Endothelial cell (in vitro differentiated cells): ENCODE data around the gene DIP2A. TPM values are rescaled to one million over a fixed set of nuclear protein-coding genes. Genes with fewer than 3 reads are reported as not detected.

Experiments
- DNase-seq: peaks from one replicate; pipeline ENCODE4 v3.0.0; 2021; ENCODE audit warnings: low spot score
- H3K27ac Mint-ChIP-seq: one replicate; pipeline ENCODE4 v1.8.0; 2021; ENCODE audit warnings: mixed read lengths, inconsistent platforms; ENCODE audit not compliant: unreplicated experiment
- H3K27me3 Mint-ChIP-seq: one replicate; pipeline ENCODE4 v1.8.0; 2021; ENCODE audit warnings: mild to moderate bottlenecking, moderate library complexity, mixed read lengths, inconsistent platforms; ENCODE audit not compliant: unreplicated experiment
- H3K36me3 Mint-ChIP-seq: one replicate; pipeline ENCODE4 v1.8.0; 2021; ENCODE audit warnings: mild to moderate bottlenecking, low read depth, mixed read lengths, inconsistent platforms; ENCODE audit not compliant: unreplicated experiment
- H3K4me1 Mint-ChIP-seq: one replicate; pipeline ENCODE4 v1.8.0; 2021; ENCODE audit warnings: mild to moderate bottlenecking, mixed read lengths, inconsistent platforms; ENCODE audit not compliant: unreplicated experiment
- H3K4me3 Mint-ChIP-seq: one replicate; pipeline ENCODE4 v1.8.0; 2021; ENCODE audit warnings: mild to moderate bottlenecking, mixed read lengths, inconsistent platforms; ENCODE audit not compliant: unreplicated experiment
- H3K9me3 Mint-ChIP-seq: one replicate; pipeline ENCODE4 v1.8.0; 2021; ENCODE audit warnings: mixed read lengths, inconsistent platforms; ENCODE audit not compliant: unreplicated experiment
- CTCF ChIP-seq: fragments of 200-600 bp; sonication (generic); IDR thresholded peaks from one replicate; pipeline ENCODE4 v1.5.0; 2021; ENCODE audit warnings: antibody characterized with exemption; ENCODE audit not compliant: unreplicated experiment
- total RNA-seq: library from RNA; stranded (reverse); fragmentation: NEBNext Ultra II Directional; extraction: Animal tissue kit (Norgen Biotek cat#: 25700); gene quantifications from one replicate; pipeline ENCODE4 v1.2.1, GENCODE V29; 2021; ENCODE audit not compliant: unreplicated experiment

DIP2A gene
- total RNA-seq, 1 donor from 2014 or later = 80.2 TPM

- Mint-ChIP-seq H3K36me3 (peaks cover 46% of the 10 kb centered on the region), H3K9me3 (no peaks in the 10 kb centered on the region), H3K4me3 (no peak overlapping the region), H3K27me3 (peaks cover 6% of the 10 kb centered on the region), H3K27ac (no peak overlapping the region), H3K4me1 (peaks cover 4% of the 10 kb centered on the region)
- DNase-seq = no peak
- TF ChIP-seq CTCF = no peak
Measured at GRCh38 chr21:46538262-46538661, 79.6 kb downstream of the DIP2A start.

DNA sequence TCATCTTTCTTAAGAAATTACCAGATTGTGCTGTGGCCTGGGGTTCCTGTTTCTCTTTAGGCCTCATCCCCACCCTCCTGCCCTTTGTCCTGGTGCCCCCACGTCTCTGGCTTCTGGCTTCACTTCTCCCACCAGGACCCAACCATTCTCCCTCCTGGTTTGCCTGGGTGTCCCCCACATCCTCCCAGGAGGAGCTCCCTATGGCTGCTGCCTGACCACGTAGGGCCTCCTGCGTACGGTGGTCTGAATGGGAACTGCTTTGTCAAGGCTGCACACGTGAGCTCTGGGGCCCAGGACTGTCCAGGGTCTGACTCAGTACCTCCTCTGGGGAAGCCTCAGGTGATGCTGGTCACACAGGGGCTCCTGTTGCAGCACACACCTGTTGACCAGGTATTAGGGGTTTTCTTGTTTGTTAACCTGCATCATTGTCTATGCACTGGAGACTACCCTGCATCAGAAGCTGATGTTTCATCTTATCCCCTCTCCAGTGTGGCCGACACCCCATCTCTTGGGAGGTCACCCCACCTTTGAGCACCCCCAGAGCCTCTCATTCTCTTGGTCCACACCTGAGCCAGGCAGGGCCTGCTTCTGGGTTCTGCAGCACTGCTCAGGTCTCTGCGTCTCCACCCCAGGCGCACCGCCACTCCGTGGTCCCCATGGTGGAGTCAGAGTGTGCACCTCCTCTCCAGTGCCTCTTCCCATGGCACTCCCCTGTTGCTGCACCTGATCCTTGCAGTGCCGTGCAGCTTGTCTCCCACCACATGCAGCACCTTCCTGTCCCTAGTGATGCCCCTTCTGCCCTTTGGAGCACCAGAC lies 80.4 kb downstream of the DIP2A start:
- no peak for DNase-seq
- Mint-ChIP-seq H3K4me3 (no peak overlapping the region), H3K4me1 (peaks cover 4% of the 10 kb centered on the region), H3K27ac (no peak overlapping the region), H3K27me3 (peaks cover 9% of the 10 kb centered on the region), H3K36me3 (peaks cover 50% of the 10 kb centered on the region), H3K9me3 (no peaks in the 10 kb centered on the region)
- no peak for TF ChIP-seq CTCF

DNA sequence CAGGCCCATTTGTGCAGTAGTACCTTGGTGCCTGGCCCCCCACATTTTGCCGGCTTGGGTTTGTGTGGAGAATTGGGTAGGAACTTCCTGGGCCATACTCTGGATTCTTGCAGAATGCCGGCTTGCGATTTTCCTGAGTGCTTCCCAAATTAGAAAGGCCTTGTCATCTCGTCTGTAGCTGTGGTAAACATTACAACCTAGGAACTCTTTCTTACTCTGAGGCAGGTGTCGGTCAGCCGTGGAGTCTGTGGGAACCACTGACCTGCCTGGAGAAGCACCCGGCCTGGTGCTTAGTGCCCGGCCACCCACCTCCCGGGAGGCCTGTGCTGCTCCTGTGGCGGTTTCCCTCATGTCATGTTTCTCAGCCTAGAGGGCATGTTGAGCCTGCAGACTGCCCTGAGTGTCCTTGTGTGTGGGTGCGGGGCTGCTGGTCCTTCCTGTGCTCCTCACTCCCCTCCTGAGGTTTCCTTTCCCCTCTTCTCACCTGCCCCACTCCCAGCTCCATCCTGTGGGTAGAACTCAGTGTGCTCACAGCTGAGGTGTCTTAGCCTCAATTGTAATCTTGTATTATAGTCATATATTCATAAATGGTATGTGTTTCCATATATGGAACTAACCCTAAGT lies 81.5 kb downstream of the DIP2A start:
- H3K36me3 Mint-ChIP-seq = peaks cover 58% of the 10 kb centered on the region
- peak overlapping the region; percentile 57 for H3K27ac Mint-ChIP-seq
- no peak for TF ChIP-seq CTCF
- H3K4me3 Mint-ChIP-seq = peak overlapping the region; percentile 82
- DNase-seq = no peak
- peaks cover 8% of the 10 kb centered on the region for H3K27me3 Mint-ChIP-seq
- H3K4me1 Mint-ChIP-seq = peaks cover 4% of the 10 kb centered on the region
- no peaks in the 10 kb centered on the region for H3K9me3 Mint-ChIP-seq

DNA sequence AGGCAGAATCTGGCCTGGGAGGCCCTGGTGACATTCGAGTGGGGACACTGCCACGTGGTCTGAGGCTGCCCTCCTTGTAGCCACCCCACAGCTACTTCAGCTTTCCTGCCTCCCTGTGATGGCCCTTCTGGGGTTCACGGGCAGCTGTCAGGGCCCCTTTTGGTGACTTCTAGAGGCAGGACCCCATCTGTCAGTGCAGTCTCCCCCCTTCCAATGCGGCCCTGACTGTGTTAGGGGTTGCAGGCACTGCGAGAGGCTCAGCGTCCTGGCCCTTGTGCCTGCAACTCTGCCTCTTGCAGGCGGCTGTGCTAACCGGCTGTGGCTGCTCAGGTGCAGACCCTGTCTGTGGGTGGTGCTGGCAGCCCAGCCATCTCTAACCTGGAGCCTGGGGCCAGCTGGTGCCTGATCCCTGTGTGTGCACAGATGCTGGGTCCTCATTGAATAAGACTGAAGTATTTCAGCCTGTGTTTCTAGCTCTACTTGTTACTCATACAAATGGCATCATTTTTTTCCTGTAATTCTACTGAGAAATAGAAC lies 84.0 kb downstream of the DIP2A start:
- no peak overlapping the region for H3K4me3 Mint-ChIP-seq
- no peak for TF ChIP-seq CTCF
- peaks cover 4% of the 10 kb centered on the region for H3K4me1 Mint-ChIP-seq
- no peak for DNase-seq
- peaks cover 8% of the 10 kb centered on the region for H3K27me3 Mint-ChIP-seq
- peaks cover 61% of the 10 kb centered on the region for H3K36me3 Mint-ChIP-seq
- H3K9me3 Mint-ChIP-seq = no peaks in the 10 kb centered on the region
- H3K27ac Mint-ChIP-seq = no peak overlapping the region

DNA sequence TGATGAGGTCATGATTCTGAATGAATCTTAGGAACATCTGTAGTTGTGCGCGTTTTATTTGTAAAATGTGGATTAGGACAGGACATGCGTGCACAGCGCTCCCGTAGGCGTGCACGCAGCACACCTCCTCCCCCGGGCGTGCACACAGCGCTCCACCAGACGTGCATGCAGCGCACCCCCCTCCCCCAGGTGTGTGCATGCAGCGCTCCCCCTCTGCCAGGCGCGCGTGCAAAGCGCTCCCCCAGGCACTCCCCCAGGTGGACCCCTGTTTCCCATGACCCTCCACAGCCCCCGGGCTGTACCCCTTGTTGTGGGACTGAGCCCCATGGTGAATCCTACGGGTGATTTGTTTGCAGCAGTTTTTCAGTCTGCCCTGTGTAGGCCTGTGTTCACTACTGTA lies 84.6 kb downstream of the DIP2A start:
- H3K36me3 Mint-ChIP-seq = peaks cover 62% of the 10 kb centered on the region
- H3K4me3 Mint-ChIP-seq = no peak overlapping the region
- H3K27ac Mint-ChIP-seq = no peak overlapping the region
- TF ChIP-seq CTCF = no peak
- peaks cover 4% of the 10 kb centered on the region for H3K4me1 Mint-ChIP-seq
- H3K27me3 Mint-ChIP-seq = peaks cover 9% of the 10 kb centered on the region
- no peaks in the 10 kb centered on the region for H3K9me3 Mint-ChIP-seq
- no peak for DNase-seq
